K562 (cell line): Measurements from ENCODE around the gene PRODH2. TPM values are rescaled to one million over a fixed set of nuclear protein-coding genes. Genes with fewer than 3 reads are reported as not detected.

ENCODE experiments used
- ATAC-seq: fragments of 200-7000 bp; cut with Tn5 transposase; 3 replicates; pipeline ENCODE4 v1.9.1; 2020; ENCODE audit warnings: moderate library complexity
- BruUV-seq: library from RNA; stranded (reverse); fragments of 400-500 nt; replicated peaks from 2 replicates; lab custom pipeline; 2021; lab: Mats Ljungman, UMichigan
- CTCF ChIA-PET: fragments of 300-600 bp; formaldehyde crosslinking; extraction: SDS; loops from one replicate; lab custom pipeline; 2021; ENCODE audit warnings: low intra/inter-chr PET ratio; lab: Yijun Ruan, JAX
- POLR2A ChIA-PET: fragments of 300-600, 350-650 bp; sonication (Branson Sonifier 250); formaldehyde crosslinking; extraction: SDS; loops from one replicate; lab custom pipeline; 2021; ENCODE audit warnings: antibody characterized with exemption, inconsistent platforms; lab: Yijun Ruan, JAX
- DNase-seq, 4 experiments: peaks; one replicate each; pipeline versions ENCODE4 v3.0.0 to v3.0.0-alpha.2; 2011 to 2018; ENCODE audit warnings: low spot score in 3 of 4, mixed read lengths in 3 of 4; ENCODE audit errors: extremely low read depth in 1 of 4
- FAIRE-seq: peaks from 2 replicates; lab custom pipeline; 2011; peaks lifted over from hg19 to GRCh38; lab: Jason Lieb, UNC
- H2AFZ ChIP-seq: 2 replicates; pipeline ENCODE4 v1.6.0; 2011; ENCODE audit warnings: low read depth, low read length, control low read depth, inconsistent platforms
- H3K27ac ChIP-seq: fragments of 200-600 bp; 3 replicates; pipeline ENCODE4 v1.8.0; 2011; ENCODE audit warnings: low read depth, mild to moderate bottlenecking, control low read depth, inconsistent platforms, low read length, moderate library complexity, mixed read lengths; ENCODE audit errors: extremely low read depth
- H3K27me3 ChIP-seq, 2 experiments: fragments of 300-600 bp in 1 of 2; 2 replicates in 1 of 2; 3 replicates in 1 of 2; pipeline versions ENCODE4 v1.6.0 to v1.8.0; 2011; ENCODE audit warnings: inconsistent platforms in 2 of 2, low read length in 2 of 2, mild to moderate bottlenecking in 1 of 2, mixed read lengths in 1 of 2, moderate library complexity in 1 of 2; ENCODE audit not compliant: control insufficient read depth in 2 of 2, insufficient read depth in 2 of 2
- H3K36me3 ChIP-seq: fragments of 300-600 bp; 3 replicates; pipeline ENCODE4 v1.8.0; 2011; ENCODE audit warnings: mild to moderate bottlenecking, low read length, inconsistent platforms; ENCODE audit not compliant: control insufficient read depth, insufficient read depth
- H3K4me1 ChIP-seq, 2 experiments: fragments of 200-600 bp in 1 of 2; replicated peaks in 1 of 2; 2 replicates in 1 of 2; 3 replicates in 1 of 2; pipeline versions ENCODE4 v1.5.1 to v1.8.0; 2011; ENCODE audit warnings: inconsistent platforms in 2 of 2, low read length in 2 of 2, mild to moderate bottlenecking in 1 of 2, mixed read lengths in 1 of 2, moderate library complexity in 1 of 2; ENCODE audit not compliant: control insufficient read depth in 2 of 2, insufficient read depth in 2 of 2
- H3K4me2 ChIP-seq: 2 replicates; pipeline ENCODE4 v1.6.1; 2011; ENCODE audit warnings: low read length, control low read depth, inconsistent platforms, mixed read lengths; ENCODE audit not compliant: insufficient read depth
- H3K4me3 ChIP-seq: fragments of 200-600 bp; sonication (generic), shearing (Covaris generic); 2 replicates; pipeline ENCODE4 v1.5.1; 2016; ENCODE audit warnings: control low read depth, inconsistent platforms
- H3K79me2 ChIP-seq: fragments of 200-600 bp; 3 replicates; pipeline ENCODE4 v1.8.0; 2011; ENCODE audit warnings: low read length, inconsistent platforms; ENCODE audit not compliant: control insufficient read depth, insufficient read depth
- H3K9ac ChIP-seq, 2 experiments: 2 replicates each; pipeline versions ENCODE4 v1.6.0 to v1.6.1; 2011; ENCODE audit warnings: low read depth in 2 of 2, low read length in 2 of 2, control low read depth in 1 of 2, inconsistent platforms in 1 of 2, mild to moderate bottlenecking in 1 of 2, mixed read lengths in 1 of 2; ENCODE audit not compliant: insufficient read depth in 1 of 2
- H3K9me1 ChIP-seq: one replicate; pipeline ENCODE4 v1.6.0; 2011; ENCODE audit warnings: inconsistent platforms, mild to moderate bottlenecking, low read length, moderate library complexity; ENCODE audit not compliant: control insufficient read depth, insufficient read depth
- H3K9me3 ChIP-seq: replicated peaks from 2 replicates; pipeline ENCODE4 v1.5.1; 2011; ENCODE audit warnings: low read depth, low read length, inconsistent platforms; ENCODE audit not compliant: control insufficient read depth, insufficient read depth
- H4K20me1 ChIP-seq: replicated peaks from 2 replicates; pipeline ENCODE4 v1.6.1; 2011; ENCODE audit warnings: low read length, inconsistent platforms, mixed read lengths; ENCODE audit not compliant: control insufficient read depth, insufficient read depth
- RBM25 ChIP-seq: fragments of 200-400 bp; formaldehyde crosslinking; IDR thresholded peaks from 2 replicates; pipeline ENCODE4 v1.6.1; 2018; ENCODE audit warnings: low read length, low read depth, moderate library complexity; ENCODE audit not compliant: severe bottlenecking
- RFX1 ChIP-seq: fragments of 450-650 bp; IDR thresholded peaks from 2 replicates; pipeline ENCODE4 v1.6.1; 2016; ENCODE audit warnings: mild to moderate bottlenecking, moderate library complexity
- ZNF146 ChIP-seq: IDR thresholded peaks from one replicate; pipeline ENCODE4 v1.6.1; 2018; ENCODE audit warnings: missing compliant biosample characterization; ENCODE audit not compliant: unreplicated experiment
- WGBS: fragments of 100-300 bp; shearing (Covaris generic); methylation state at CpG from one replicate; pipeline ENCODE4 v1.1.6; 2016; ENCODE audit warnings: low coverage, mixed read lengths; ENCODE audit not compliant: insufficient coverage; ENCODE audit errors: missing lambda C conversion rate; 5-methylcytosine and 5-hydroxymethylcytosine counted together
- in situ Hi-C: fragments of 300-500 bp; cut with MboI; formaldehyde crosslinking; loops from 4 replicates; pipeline ENCODE4 v1.15.0; 2018; ENCODE audit warnings: inconsistent platforms, mixed read lengths
- intact Hi-C: fragments of 100-400 bp; cut with micrococcal nuclease; formaldehyde crosslinking; loops from 2 replicates; pipeline ENCODE4 v1.14.2; 2022
- polyA plus RNA-seq, 8 experiments: library from polyadenylated mRNA; depleted of rRNA in 4 of 8; stranded (reverse) in 5 of 8; unstranded in 3 of 8; fragments of >200 nt; fragmentation: Nextera tagmentation in 2 of 8; fragmentation: Illumina TruSeq in 1 of 8; extraction: Ambion mirVana in 2 of 8; extraction: Trizol in 1 of 8; gene quantifications; 2 replicates each; pipeline versions ENCODE4 v1.2.1 to v1.2.3, GENCODE V29; 2011 to 2014; ENCODE audit warnings: inconsistent platforms in 1 of 8, missing spikeins in 1 of 8
- total RNA-seq, 7 experiments: library from RNA; depleted of rRNA in 6 of 7; stranded (reverse); fragments of >200 nt in 6 of 7; fragmentation: Illumina TruSeq in 2 of 7; extraction: Trizol in 2 of 7; gene quantifications; 2 replicates each; pipeline versions ENCODE4 v1.2.1 to v1.2.3, GENCODE V29; 2011 to 2021; ENCODE audit warnings: low replicate concordance in 1 of 7

The PRODH2 gene
- total and polyA plus RNA-seq, 9 of the 15 experiments (the other 6 are each of a cell fraction or from before 2014, with no cell fraction given), result not detected

- Histone ChIP-seq H4K20me1 (no peaks in the 10 kb centered on the region; the same call in 1 of the 2 replicates), H3K4me1 (peaks cover 0 to 10% of the 10 kb centered on the region in 2 experiments; a peak in 2 of 5 replicates), H3K27ac (no peak overlapping the region)
- intact Hi-C loops, result no loop called here
- no peak for ATAC-seq
- POLR2A ChIA-PET, result no interaction called here
- peak; percentile 97 for TF ChIP-seq ZNF146 (CRISPR knock-in tag)
- TF ChIP-seq RBM25, result peak; percentile 82
- no peak for TF ChIP-seq RFX1
- TF ChIP-seq, all 486 proteins: peak for 2
- Histone ChIP-seq H3K4me2 (no peak overlapping the region), H3K36me3 (no peaks in the 10 kb centered on the region), H3K4me3 (no peak overlapping the region), H3K9ac (no peak overlapping the region), H3K27me3 (peaks cover 6 to 13% of the 10 kb centered on the region in 2 experiments; a peak in 3 of 5 replicates), H3K9me3 (no peaks in the 10 kb centered on the region), H3K79me2 (no peaks in the 10 kb centered on the region), H3K9me1 (no peaks in the 10 kb centered on the region), H2AFZ (no peak overlapping the region)
- DNase-seq (no peak), FAIRE-seq (no peak)
- 4% methylated on average over 11 of the region's 11 CpGs for WGBS
- BruUV-seq, result no TSS peak
- in situ Hi-C loops, result no loop called here
- CTCF ChIA-PET, result no interaction called here
Measured at GRCh38 chr19:35813043-35813890, 622 bp upstream of the PRODH2 start.
